COLO668 (cell line): ENCODE data around the gene NEUROD2.
A peak's percentile ranks its signal among the peaks of the same experiment; 100 is the strongest.
"Not testable (repeated sequence)": the region's sequence is repeated elsewhere in the genome, so short reads cannot be mapped to it uniquely, and the experiment has no call there.

Source experiments
- DNase-seq: peaks from one replicate; lab custom pipeline; 2025; ENCODE audit not compliant: unreplicated experiment; lab: John Stamatoyannopoulos, UW

The NEUROD2 gene

DNA sequence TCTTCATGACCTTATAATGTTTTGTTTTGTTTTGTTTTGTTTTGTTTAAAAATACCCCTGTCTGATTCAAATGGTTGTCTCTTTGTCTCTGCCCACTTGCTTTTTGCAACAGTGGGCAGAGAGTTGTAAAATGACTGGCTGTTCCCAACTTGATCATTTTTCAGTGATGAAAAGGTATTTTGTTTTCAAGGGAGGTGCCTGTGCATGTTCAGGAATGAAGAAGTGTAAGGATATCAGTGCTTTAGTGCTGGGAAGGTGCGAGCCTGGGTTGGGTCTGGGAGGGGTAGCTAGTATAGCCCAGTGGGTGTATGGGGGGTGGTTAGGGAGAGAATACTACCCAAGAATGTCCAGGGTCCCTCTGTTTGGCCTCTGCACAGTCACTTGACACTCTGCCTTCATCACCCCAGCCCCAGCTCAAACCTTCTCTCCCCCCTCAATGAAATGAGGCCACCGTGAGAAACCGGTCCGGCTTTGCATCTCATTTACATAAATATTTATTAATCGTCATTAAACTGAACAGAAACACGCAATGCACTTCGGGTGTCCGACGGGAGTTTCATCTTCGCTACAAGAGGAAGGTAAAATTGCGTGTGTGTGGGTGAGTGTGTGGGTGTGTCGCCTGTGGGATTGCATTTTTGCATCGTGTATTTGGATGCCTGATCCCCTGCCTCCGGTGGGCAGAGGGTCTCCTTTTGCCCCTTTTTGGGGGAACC is 4.3 kb downstream of the NEUROD2 start:
- no peak for DNase-seq

DNA sequence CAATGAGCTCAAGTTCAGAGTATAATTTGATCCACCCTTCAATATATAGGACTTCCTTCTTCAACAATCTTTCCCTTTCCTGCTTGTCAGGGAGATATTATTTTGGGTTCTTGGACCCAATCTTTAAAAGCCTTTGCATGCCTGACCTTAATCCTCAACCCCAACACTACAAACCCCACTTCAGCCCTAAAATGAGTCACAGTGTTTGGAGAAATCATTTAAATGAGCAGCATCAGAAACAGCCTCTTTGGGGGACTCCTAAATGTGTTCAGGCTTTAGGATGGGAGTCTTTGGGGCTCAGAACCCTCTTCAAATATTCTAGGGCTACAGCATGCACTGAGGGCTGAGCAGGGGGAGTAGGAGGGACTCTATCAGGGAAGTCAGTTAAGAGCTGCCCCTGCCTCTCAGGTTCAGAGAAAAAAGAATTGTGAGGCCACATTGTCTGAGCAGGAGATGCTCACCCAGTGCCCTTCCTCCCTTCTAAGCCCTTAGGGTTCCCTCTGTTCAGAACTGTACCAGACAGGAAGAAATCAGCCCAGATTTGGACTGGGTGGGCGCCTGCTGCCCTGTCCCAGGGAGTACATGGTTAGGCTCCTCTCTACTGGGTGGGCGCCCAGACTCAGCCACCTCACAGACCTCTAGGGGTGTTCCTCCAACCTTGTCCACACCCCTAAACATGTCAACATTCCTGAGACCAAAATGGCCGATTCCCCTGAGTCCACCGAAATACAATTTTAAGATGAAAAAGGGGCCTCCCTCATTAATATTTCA is 5.0 kb downstream of the NEUROD2 start:
- DNase-seq: no peak

DNA sequence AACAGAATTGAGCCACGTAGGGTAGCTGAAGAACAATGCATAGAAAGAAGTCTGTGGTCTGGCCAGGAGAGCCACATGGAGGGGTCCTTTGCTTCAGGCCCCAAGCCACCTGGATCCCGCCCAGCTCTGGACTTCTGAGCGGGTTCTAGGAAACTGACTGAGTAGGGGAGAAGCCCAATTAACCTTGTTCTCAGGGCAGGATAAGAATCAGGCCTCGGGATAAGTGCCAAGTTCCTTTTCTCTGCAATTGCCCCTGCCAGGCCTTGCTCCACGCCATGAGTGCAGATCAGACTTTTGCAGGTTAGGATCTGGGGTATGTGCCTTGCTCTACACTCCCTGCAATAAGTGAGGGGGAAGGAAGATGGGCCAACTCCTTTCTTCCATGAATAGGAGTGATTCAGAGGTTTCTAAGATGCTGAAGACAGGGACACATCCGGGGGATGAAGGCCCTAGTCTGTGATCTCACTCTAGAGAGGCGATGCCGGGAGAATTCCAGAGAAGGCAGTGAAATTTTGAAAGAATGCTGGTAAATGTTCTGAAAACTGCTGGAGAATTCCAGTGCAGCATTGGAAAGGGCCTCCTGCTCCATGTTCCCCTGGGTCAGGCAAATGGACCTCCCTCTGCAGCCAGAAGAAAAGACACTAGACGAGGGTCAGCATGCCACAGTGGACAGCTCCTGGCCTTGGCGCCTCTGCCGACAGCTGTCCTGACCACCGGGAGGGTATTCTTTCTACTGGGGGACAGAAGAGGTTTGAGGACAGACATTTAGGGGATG is 5.8 kb downstream of the NEUROD2 start:
- no peak for DNase-seq

DNA sequence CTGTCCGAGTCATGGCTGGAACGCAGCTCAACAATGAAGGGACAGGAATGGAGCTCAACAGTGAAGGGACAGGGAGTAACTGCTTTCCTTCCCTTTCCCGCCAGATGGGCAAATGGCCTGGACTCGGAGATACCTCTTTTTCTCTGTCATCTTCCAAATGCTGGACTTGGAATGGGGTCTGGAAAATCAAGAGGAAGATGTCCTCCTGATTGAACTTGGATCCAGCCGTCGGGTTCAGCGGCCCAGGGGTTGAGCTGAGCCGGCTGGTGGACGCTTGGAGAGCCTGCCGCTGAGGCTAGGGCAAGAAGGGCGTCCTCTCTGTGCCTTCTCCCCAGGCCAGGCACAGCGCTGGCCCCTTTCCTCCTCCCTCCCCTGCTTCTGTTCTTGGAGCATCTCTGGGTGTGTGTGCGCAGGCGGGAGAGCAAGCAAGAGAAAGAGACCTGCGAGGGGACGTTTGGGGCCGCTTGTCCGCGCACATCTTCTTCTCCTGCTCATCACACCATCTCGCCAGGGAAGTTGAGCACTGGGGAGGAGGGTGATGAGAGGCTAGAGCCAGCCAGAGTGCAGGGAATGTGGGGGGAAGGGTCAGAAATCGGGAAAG is 6.6 kb downstream of the NEUROD2 start:
- no peak for DNase-seq

DNA sequence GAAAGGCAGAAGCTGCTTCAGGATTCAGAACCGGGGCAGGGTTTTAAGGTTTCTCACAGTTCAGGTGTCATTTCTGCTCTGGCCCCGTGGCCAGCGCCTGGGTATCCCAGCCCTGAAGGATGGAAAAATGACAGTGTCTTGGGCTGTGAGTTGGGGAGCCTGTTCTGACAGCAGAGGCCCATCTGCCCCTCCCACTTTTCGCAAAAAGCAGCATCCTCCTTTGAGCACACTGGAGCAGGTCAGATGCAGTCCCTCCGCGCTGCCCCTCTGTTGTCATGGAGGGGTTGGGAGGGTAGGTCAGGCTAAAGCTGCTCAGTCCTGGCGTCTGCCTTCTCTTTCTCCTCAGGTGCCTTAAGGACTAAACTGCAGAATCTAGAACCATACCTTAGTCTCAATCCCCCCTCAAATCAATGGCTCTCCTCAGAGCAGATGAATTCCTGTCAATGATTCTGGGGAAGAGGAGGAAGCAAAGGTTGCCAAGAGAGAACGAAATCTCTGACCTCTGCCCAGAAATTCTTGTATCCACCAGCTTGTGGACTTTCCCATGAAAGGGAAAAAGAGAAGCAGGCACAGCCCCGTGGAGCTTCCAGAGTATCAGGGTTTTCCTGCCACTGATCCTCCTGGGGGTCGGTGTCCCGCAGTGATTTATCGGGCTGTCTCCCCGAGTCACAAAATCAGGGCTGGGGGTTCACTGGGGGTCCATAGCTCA is 7.3 kb downstream of the NEUROD2 start:
- no peak for DNase-seq

DNA sequence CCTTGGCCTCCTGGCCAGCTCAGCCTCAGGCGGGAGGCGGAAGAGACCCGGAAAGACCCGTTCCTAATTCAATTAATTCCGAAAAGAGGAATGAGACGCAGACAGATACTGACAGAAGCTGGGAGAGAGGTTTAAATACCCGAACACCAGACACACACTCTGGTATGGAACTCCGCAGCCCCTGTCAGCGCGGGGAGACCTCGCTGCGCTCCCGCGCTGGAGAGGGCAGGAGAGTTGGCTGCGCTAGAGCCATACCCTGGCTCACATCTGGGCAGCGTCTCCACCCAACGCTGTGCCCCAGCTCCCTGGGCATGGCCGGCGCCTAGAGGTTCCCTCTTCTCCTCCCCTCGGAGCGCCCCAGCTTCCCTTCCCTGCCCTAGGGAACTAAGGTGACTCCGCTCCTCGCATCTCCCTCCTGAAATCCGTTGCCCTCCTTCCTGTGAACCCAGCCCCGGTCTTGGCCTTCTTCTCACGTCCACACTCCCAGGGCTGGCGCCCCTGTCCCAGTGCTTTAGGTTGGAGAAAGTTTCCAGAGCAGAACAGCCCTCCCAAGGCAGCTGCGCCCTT is 8.0 kb downstream of the NEUROD2 start:
- DNase-seq: no peak

DNA sequence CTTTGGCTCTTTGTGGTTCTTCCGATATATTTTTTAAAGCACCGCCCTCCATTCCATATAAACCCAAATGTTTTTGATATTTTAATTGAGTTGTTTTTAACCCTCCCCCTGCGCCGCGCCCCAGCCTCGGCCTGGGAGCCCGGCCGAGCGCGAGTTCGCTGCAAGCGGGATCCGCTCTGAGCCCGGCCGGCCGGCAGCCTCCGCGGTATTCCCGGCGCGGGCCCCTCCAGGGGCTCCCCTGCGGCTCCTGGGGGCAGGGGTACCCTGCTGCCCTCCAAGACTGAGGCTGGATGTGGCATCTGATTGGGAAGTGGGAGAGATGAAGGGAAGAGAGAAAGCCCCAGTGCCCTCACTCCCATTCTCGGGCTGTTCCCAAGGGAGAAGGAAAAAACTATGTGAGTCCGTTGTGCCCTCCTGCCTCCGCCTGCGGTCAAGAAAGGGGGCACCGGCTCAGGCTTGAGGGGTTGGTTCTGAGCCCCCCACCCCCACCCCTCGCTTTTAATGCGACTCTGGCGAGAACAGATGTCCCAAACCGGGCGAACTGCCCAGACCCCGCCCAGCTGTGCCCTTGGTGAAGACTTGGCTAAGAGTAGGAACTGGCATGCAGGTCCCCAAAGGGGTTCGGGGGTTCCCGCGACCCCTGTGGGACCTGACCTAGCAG is 8.6 kb downstream of the NEUROD2 start:
- DNase-seq: no peak

DNA sequence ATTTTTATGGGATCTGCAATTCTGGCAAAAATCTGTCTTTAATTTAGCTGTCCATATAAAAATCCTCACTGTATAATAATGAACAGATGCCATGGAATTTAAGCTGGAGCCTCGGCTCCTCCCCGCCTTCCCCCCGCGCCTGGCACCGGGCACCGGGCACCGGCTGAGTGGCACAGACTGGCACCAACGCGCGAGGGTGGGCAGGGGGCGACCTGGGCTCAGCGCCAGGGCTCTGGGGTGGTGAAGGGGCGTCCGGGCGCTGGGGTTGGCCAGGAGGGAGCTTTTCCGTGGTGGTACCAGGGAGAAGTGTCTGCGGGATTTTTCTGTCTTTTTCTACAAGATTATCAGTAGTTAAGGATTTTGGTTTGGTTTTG is 9.1 kb downstream of the NEUROD2 start:
- no peak for DNase-seq

DNA sequence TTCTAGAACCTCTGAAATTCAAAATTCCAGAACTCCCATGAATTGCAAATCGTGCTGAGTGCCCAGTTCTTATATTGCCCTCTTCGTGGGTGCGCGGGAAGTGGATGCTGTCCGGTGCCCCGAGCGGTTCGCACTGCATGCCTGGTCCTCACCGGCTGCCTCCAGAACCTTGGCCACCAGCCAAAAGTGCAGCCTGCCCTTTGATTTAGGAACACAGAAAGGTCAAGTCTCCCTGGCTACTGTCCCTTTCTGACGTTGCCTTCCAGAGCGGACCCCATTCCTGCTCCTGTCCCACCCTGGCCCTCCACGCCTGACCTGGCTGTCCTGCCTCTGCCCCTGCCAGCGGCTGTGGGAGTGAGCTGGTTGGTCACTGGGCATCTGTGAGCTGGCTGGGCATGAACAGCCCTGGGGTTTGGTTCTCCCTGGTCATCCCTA is 9.7 kb downstream of the NEUROD2 start:
- peak; percentile 5 for DNase-seq

DNA sequence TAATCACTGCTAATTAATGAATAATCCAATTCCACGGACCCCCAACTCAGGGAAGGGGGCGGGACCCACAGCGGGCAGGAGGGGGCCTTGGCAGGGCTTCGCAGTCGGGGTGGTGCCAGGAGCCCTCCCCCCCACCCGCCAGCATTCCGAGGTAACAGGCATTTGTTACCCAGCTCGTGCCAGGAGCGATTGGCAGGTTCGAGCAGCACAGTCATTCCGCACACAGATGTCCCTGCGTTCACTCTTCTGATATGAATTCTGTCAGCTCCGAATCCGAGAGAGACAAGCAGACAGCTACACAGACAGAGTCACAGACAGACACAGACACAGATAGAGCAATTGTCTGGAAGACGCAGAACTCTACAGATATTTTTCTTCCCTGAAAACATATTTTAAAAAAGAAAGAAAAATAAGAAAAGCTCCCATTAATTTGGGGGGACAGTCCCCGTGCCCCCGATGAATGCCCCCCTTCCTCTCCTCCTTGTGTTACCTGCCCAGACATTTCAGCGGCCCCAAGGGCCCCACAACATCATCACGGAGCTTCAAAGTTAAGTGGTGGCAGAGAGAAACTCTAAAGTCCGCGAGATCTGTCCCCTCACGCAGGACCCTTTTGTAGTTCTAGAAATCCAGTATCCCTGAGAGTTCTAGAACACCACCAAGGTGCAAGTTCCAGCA is 10.2 kb downstream of the NEUROD2 start:
- DNase-seq: no peak

DNA sequence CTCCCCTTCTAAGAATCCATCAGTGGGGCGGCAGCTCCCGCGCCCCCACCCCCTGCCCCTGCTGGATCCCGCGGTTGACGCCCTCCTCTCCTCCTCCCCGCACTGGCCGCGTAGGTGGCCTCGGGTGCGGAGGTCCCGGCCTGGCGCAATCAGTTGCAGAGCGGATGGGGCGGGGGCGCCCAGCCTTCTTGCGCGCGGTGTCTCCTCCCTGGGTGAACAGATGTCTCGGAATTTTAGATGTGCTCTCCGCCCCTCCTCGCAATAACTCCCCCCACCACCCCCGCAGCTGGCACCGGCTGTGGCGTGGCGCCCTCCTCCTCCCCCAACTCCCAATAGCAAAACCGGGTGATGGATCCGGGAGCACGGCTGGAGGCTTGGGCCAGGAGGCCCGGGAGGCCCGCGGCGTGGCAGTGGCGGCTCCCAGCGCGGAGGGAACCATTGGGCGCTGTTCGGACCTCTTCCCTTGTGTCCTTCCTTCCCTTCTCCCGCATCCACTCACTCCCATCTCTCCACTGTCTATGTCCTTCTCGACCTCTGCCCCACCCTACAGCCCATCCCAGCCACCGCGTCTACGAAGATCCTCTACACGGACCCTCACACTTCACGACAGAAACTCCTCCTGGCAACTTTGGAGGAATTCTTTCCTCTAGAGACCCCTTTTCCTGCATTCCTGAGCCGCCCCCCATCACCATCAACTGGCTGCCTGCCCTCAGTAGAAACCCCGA is 11.0 kb downstream of the NEUROD2 start:
- DNase-seq: no peak

DNA sequence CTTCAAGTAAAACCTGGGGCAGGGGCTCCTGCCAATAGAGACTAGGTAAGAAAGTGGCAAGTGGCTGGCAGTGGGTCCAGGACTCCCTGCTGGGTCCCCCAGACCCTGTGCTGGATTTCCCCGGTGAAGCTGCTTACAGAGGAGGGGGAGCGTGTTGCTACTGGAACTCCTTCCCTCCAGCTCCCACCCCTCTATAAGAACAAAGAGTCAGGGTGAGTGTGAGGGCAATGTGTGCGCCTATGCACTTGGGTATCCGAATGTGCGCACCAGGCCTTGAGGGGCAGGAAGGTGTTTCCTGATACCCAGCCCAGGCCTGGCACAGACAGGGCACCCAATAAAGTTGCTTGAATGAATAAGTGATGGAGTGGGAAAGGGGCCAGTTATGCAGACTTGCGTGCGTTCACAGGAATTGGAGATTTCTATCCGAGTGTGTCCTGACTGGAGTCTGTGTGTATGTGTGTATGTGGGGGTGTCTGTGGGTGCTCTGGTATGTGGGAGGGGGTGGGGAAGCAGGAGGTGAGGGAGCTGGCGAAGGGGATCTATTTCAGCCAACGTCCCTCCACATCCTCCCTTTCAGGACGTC is 11.7 kb downstream of the NEUROD2 start:
- DNase-seq: no peak

DNA sequence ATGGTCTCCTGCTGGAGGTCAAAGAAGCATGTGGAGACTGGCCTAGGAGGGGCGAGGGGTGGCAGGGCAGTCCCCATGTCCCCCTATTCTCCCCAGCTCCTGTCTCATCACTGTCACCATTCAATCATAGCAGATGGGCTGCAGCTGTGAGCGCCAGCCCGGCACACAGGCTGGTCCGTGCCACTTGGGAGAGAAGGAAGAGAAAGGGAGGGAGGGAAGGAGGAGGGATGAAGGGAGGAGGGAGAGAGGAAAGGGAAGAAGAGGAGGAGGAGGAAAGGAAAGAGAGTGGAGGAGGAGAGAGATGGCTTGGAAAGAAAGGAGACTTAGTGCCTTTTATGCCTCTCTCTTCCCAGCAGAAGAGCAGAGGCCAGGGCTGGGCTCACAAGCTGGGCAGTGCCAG is 12.4 kb downstream of the NEUROD2 start:
- no peak for DNase-seq

DNA sequence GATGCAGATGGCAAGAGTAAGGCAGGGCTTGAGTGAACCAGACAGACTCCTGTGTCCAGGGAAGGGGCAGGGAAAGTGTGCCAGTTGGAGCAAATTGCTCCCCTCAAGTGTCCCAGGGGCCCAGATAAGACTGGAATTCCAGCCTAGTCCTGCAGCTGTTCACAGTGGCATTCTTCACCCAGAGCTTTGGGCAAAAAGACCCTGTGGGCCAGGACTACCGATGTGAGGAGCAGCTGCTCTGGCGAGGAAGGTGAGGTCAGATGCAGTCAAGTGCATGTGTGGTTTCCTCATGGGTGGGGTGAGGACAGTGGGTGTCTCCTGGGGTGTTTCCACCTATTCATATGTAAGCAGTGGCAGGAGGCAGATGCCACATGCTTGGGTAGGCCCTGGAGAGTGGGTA is 14.3 kb downstream of the NEUROD2 start:
- no peak for DNase-seq

DNA sequence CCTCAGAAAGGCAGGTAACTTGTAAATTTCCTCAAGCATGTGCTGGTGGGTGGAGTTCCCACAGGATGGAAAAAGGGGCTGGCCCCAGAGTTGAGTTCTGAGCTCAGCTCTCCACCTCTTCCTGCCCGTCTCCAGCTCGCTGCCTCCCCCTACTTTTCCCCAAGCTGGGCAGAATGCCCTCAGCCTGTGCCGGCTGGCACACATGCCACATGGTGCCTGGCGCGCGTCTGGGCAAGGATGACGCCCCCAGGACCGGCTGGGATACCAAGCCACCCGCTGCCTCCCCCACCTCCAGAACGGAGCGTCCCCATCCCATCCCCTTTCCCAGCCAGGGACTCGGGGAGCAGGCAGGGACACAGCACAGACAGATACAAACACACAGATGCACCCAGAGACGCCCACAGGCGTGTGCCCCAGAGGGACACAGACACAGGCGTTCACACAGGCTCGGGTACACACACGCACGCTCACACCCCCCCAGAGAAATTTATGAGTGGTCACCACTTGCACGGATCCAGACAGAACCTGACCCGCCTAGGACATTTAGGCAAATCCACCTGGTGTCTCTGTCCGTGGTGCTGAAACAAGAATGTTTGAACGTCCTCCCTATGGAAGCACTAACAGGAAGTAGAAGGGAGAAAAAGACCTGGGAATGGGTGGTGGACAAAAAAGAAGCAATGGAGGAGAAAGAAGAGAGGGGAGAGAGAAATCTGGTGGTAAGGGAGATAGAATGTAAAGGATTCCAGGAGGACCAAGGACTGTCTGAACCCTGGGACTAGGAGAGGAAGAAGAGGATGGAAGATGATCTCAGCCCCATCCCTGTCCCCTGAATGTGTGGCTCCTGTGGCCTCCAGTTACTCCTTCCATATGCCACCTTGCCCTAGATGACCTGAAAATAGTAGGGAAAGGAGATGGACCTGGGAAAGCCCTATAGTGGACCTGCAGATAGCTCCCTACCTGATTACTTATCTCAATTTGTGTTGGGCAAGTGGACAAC is 15.5 kb downstream of the NEUROD2 start:
- no peak for DNase-seq

DNA sequence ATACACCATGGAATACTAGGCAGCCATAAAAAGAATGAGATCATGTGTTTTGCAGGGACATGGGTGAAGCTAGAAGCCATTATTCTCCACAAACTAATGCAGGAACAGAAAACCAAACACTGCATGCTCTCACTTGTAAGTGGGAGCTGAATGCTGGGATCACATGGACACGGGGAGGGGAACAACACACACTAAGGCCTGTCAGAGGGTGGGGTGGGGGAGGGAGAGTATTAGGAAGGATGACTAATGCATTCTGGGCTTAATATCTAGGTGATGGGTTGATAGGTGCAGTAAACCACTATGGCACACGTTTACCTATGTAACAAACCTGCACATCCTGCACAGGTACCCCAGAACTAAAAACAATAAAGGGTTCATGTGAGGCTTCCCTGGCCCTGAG is 17.5 kb downstream of the NEUROD2 start:
- not testable (repeated sequence) for DNase-seq

DNA sequence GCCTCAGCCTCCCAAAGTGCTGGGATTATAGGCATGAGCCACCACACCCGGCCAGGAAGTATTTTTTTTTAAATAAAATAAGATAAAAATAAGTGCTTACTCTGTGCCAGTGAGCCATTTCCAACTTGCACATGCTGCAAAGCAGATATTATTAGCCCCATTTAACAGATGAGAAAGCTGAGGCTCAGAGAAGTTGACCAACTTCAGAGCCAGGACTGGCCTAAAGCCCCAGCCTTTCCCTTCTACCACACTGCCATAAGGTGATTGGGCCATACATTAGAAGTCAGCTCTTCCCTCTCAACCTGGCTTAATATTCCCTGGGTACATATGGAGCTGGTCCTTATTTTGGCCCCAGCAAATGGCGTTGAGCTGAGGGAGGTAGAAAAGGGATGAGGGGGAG is 25.1 kb downstream of the NEUROD2 start:
- no peak for DNase-seq
